GM19328 (cell line): ENCODE results near the gene SUMF1.

ENCODE experiments used
- ATAC-seq: cut with Tn5 transposase; IDR thresholded peaks from one replicate; pipeline ENCODE4 v1.9.1; 2021; ENCODE audit warnings: mild to moderate bottlenecking, moderate library complexity; ENCODE audit not compliant: unreplicated experiment

The SUMF1 gene

GRCh38 chr3:4394567-4394966 is 72.5 kb downstream of the SUMF1 start:
- no peak for ATAC-seq

GRCh38 chr3:4394048-4394447 is 73.0 kb downstream of the SUMF1 start:
- no peak for ATAC-seq

GRCh38 chr3:4392992-4393391 is 74.1 kb downstream of the SUMF1 start:
- ATAC-seq = no peak

GRCh38 chr3:4387210-4388204 is 79.6 kb downstream of the SUMF1 start:
- no peak for ATAC-seq

- ATAC-seq = no peak
These were observed 81.9 kb downstream of the SUMF1 start for GRCh38 chr3:4385201-4385600.

- no peak for ATAC-seq
These were observed 87.1 kb downstream of the SUMF1 start for GRCh38 chr3:4380013-4380412.

- no peak for ATAC-seq
These were observed 90.6 kb downstream of the SUMF1 start for GRCh38 chr3:4376499-4376898.

GRCh38 chr3:4375911-4376310 is 91.2 kb downstream of the SUMF1 start:
- no peak for ATAC-seq

- no peak for ATAC-seq
These were observed 93.4 kb downstream of the SUMF1 start for GRCh38 chr3:4373669-4374068.

- ATAC-seq = no peak
These were observed 104.5 kb downstream of the SUMF1 start for GRCh38 chr3:4362523-4362922.

GRCh38 chr3:4360817-4361216 is 106.3 kb downstream of the SUMF1 start:
- no peak for ATAC-seq

GRCh38 chr3:4359805-4360502 is 107.1 kb downstream of the SUMF1 start:
- no peak for ATAC-seq

GRCh38 chr3:4358273-4358672 is 108.8 kb downstream of the SUMF1 start:
- no peak for ATAC-seq

- ATAC-seq = no peak
These were observed 110.3 kb downstream of the SUMF1 start for GRCh38 chr3:4356546-4357410.

GRCh38 chr3:4356220-4356540 is 110.9 kb downstream of the SUMF1 start:
- ATAC-seq = no peak

- no peak for ATAC-seq
These were observed 111.5 kb downstream of the SUMF1 start for GRCh38 chr3:4355401-4356219.

- ATAC-seq = no peak
These were observed 115.2 kb downstream of the SUMF1 start for GRCh38 chr3:4351872-4352271.

- ATAC-seq = peak; percentile 25
These were observed 115.8 kb downstream of the SUMF1 start for GRCh38 chr3:4351164-4351855.

- ATAC-seq = peak; percentile 80
These were observed 116.3 kb downstream of the SUMF1 start for GRCh38 chr3:4350789-4351163.

- ATAC-seq = no peak
These were observed 123.8 kb downstream of the SUMF1 start for GRCh38 chr3:4343258-4343657.
